ENCODE results near the gene RHOT2. TPM values are rescaled to one million over a fixed set of nuclear protein-coding genes. Genes with fewer than 3 reads are reported as not detected.
"Not testable (repeated sequence)": the region's sequence is repeated elsewhere in the genome, so short reads cannot be mapped to it uniquely, and the experiment has no call there.

RHOT2 gene
- total and polyA plus RNA-seq, 12 donors, result 34.7 to 462 (median 89.2) TPM

GRCh38 chr16:687499-687898 is 19.6 kb downstream of the RHOT2 start:
- intact Hi-C loops (cut with DNase I), result no loop called here
- Histone ChIP-seq H3K4me1 (replicated peaks in 1 of 2) (peaks cover 17 to 38% of the 10 kb centered on the region in 2 donors), H3K27me3 (no peaks in the 10 kb centered on the region), H3K36me3 (replicated peaks in 1 of 2) (peaks cover 0 to 24% of the 10 kb centered on the region in 2 donors), H3K9me3 (replicated peaks in 1 of 3) (no peaks in the 10 kb centered on the region), H3K27ac (no peak overlapping the region), H3K4me3 (no peak overlapping the region)
- DNase-seq, result no peak
- TF ChIP-seq CTCF (IDR thresholded peaks at IDR 0.05) (no peak), POLR2A (IDR thresholded peaks at IDR 0.05) (no peak)
- WGBS, 4 donors, result 87 to 93% (median 90%) methylated on average over 10 to 19 of the region's 19 CpGs

GRCh38 chr16:689175-689897 is 21.4 kb downstream of the RHOT2 start:
- Histone ChIP-seq H3K36me3 (replicated peaks in 1 of 2) (peaks cover 0 to 17% of the 10 kb centered on the region in 2 donors), H3K27me3 (peaks cover 12% of the 10 kb centered on the region), H3K27ac (peak overlapping the region in 3 of 5 donors; percentile 65 to 88 (median 74)), H3K4me3 (peak overlapping the region in 3 of 4 donors; percentile 58 to 94 (median 81)), H3K9me3 (replicated peaks in 1 of 3) (no peaks in the 10 kb centered on the region), H3K4me1 (replicated peaks in 1 of 2) (peaks cover 5 to 25% of the 10 kb centered on the region in 2 donors)
- DNase-seq, result no peak
- intact Hi-C loops (cut with DNase I), result no loop called here
- WGBS, 4 donors, result 79 to 90% (median 81%) methylated on average over 7 to 26 of the region's 26 CpGs
- TF ChIP-seq CTCF (IDR thresholded peaks at IDR 0.05) (no peak), POLR2A (IDR thresholded peaks at IDR 0.05) (no peak)

- 83 to 87% (median 85%) methylated on average over 16 of the region's 16 CpGs for WGBS, 4 donors
- H3K27me3 ChIP-seq, result peaks cover 22% of the 10 kb centered on the region
- H3K4me3 ChIP-seq; DNase-seq; H3K9me3 ChIP-seq (replicated peaks in 1 of 3); intact Hi-C loops (cut with DNase I); H3K27ac ChIP-seq: not testable (repeated sequence)
- peaks cover 0 to 17% of the 10 kb centered on the region in 2 donors for H3K36me3 ChIP-seq (replicated peaks in 1 of 2)
- H3K4me1 ChIP-seq (replicated peaks in 1 of 2), result peaks cover 0 to 21% of the 10 kb centered on the region in 2 donors
Measured at GRCh38 chr16:691242-691641, 23.3 kb downstream of the RHOT2 start.

- TF ChIP-seq CTCF (IDR thresholded peaks at IDR 0.05) (no peak), POLR2A (IDR thresholded peaks at IDR 0.05) (no peak)
- no peak for DNase-seq
- intact Hi-C loops (cut with DNase I), result no loop called here
- no peak overlapping the region for H3K27ac ChIP-seq
- peaks cover 22% of the 10 kb centered on the region for H3K27me3 ChIP-seq
- peaks cover 0 to 21% of the 10 kb centered on the region in 2 donors for H3K4me1 ChIP-seq (replicated peaks in 1 of 2)
- H3K9me3 ChIP-seq (replicated peaks in 1 of 3), result no peaks in the 10 kb centered on the region
- WGBS, 4 donors, result 60 to 70% (median 66%) methylated on average over 10 of the region's 10 CpGs
- no peak overlapping the region for H3K4me3 ChIP-seq
- peaks cover 0 to 4% of the 10 kb centered on the region in 2 donors for H3K36me3 ChIP-seq (replicated peaks in 1 of 2)
Measured at GRCh38 chr16:692356-693108, 24.6 kb downstream of the RHOT2 start.

All from adrenal gland (tissue), 12 donors.